HG03039 (cell line): ENCODE results near the gene ATG2B.
A peak's percentile ranks its signal among the peaks of the same experiment; 100 is the strongest.
"Not testable (repeated sequence)": the region's sequence is repeated elsewhere in the genome, so short reads cannot be mapped to it uniquely, and the experiment has no call there.

Experiments used
- ATAC-seq: cut with Tn5 transposase; IDR thresholded peaks from one replicate; pipeline ENCODE4 v1.9.1; 2021; ENCODE audit warnings: mild to moderate bottlenecking, moderate library complexity; ENCODE audit not compliant: unreplicated experiment

The ATG2B gene

DNA sequence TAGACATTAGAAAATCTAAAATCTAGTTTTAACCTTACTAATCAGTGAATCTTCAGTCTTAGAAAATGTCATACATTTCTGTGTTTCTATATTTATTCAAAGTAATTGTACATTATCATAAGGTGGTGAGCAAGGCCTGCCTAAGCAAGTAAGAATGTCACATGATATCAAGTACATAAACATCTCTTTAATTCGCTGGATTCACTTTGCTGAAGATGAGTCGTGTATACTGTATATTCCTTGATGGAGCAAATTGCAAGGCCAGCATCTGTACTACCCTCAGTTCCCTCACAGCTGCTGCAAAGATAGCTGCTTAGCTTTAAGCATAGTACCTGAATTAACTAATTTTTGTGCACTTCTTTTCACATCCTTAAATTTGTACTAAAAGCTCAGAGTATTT, 20.3 kb upstream of the ATG2B start:
- no peak for ATAC-seq

DNA sequence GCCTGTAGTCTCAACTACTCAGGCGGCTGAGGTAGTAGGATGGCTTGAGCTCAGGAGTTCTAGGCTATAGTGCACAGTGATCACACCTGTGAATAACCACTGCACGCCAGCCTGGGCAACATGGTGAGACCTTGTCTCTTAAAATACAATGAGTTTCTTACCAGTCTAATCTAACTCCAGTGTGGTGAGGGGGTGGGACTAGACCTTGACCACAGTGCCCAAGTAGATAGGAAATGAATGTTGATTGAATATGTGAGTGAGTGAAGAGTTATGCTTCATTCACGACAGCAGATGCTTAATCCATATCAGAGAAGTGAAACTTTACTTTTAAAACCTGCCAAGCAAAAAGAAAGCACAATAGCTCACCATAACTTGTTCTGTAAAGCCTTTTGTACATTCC, 17.6 kb upstream of the ATG2B start:
- no peak for ATAC-seq

DNA sequence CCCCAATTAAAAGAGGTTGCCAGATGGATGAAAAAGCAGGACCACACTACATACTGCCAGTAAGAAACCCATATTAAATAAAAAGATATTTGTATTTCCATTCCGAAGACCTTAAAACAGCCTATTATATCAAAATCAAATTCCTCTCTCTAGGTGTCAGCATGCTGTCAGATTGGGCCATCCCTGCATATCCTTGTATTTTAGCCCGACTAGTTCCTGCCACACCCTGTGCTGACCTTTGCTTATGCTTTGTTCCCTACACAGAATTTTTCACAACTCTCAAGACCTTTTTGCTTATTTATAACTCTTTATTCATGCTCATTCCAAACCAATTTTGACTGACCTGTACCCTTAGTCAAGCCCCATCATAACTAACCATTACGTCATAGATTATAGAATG, 13.0 kb upstream of the ATG2B start:
- no peak for ATAC-seq

DNA sequence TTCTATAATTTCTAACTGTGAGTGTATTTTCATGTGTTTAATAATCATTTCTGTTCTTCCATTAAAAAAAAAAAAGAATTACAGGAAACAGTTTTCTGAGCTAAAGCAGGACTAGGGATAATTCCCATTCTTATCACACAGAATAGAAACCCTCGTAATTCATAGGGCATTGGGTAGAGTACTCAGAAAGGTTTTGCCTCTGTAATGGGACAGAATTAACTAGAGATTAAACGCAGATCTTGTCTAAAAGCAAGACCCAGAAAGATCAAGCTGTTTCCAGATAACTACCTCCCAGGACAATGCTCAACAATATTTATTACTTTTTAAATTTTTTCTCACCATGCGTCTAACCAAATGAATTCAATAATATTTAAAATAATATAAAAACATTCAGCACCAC, 10.4 kb upstream of the ATG2B start:
- ATAC-seq, result no peak

DNA sequence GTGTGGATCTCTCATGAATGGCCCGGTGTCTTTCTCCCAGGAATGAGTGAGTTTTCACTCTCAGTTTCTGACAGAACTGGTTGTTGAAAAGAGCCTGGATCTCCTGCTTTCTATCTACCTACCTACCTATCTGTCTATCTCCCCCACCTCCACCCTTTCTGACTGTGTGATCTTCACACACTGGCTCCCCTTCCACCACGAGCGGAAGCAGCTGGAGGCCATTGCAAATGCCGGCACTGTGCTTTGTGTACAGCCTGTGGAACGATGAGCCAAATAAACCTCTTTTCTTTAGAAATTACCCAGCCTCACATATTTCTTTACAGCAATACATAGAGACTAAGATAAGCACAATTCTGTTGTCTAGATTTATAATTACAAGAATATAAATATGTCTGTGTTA, 7.4 kb upstream of the ATG2B start:
- ATAC-seq, result no peak

DNA sequence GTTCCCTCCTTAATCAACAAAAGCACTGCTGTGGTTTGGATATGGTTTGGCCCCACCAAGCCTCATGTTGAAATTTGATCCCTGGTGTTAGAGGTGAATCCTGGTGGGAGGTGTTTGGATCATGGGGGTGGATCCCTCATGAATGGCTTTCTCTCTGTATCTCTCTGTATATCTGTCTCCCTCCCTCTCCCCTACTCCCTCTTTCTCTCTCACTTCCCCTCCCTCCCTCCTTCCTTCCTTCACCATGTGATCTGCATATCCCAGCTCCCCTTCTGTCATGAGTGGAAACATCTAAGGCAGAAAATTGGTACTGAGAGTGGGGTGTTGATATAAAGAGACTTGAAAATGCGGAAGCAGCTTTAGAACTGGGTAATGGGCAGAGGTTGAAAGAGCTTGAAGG, 5.4 kb upstream of the ATG2B start:
- no peak for ATAC-seq

DNA sequence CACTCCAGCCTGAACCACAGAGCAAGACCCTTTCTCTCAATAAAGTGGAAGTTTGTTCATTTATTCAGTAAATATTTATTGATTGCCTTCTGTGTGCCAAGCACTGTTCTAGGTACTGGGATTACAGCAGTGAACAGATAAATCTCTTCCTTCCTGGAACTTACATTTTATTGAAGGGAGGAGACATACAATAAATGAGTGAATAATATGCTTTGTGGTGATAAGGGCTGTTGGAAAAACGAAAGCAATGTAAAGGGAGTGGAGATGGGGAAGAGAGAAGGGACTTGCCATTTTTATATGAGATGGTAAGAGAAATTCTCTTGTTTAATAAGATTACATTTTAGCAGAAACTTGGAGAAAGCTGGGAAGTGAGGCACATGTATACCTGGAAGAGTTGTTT, 1.8 kb upstream of the ATG2B start:
- ATAC-seq, result no peak

DNA sequence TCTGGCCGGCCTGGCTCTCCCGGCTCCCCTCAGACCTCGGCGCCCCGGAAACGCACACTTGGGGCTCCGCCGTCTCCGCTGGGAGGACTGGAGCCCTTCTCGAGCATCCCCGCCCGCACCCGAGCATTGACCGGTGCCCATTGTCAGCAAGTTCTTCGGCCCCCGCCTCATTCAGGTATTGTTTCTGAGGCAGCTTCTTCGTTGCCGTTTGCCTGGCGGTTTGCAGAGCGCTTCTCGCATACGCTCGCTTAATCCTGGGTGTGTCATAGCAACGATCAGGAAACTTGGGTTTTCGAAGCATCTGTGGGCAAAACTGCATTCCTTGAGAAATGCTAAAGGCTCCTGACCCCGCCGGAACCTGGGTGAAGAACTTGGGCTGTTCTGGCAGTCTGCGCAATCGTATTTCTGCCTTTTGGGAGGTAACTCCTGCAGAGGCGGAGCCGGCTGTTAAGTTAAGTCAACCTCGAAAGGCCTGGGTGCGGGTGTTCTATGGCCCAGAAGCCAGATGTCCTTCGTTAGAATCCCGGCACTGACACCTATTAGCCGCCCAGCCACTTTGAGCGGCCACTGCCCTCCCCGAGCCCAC, 703 bp upstream of the ATG2B start:
- peak; percentile 23 for ATAC-seq

DNA sequence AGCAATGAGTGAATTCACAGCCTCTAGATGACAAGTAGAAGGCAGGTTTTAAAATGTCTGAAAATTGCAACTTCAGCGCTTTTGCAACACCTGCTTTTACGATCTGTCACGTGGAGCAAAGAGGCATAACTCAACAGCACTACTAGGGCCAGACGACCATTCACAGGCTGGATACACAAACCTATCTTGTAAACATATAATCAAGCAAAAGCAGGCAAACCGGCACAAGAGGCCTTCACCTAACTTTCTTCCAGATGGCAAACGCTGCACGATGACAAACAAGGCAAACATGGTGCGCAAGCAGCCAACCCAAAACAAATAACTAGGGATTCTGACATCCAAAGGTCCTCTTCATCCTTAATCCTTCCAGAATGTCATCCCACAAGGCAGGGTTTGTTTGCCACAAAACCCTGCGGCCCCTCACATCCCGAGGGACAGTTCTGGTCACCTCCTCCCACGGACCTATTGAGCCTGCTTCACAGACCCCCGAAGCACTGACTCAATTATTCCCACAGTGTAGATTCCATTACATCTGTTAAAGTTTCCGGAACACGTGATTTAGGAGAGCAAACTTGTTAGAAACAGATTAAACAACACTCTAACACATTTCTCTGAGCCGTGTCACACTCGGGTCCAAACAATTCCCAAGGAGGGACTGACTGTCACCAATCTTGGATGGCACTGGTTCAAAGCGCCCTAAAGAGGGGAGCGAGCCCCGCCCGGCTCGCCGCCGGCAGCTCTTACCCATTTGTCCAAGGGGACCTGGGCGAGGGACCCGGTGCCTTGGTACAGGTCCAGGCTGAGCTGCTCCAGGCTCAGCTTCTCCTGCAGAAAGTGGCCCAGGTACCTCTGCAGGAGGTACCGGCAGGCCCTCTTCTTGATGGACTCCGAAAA, 823 bp downstream of the ATG2B start:
- ATAC-seq, result peak; percentile 9

DNA sequence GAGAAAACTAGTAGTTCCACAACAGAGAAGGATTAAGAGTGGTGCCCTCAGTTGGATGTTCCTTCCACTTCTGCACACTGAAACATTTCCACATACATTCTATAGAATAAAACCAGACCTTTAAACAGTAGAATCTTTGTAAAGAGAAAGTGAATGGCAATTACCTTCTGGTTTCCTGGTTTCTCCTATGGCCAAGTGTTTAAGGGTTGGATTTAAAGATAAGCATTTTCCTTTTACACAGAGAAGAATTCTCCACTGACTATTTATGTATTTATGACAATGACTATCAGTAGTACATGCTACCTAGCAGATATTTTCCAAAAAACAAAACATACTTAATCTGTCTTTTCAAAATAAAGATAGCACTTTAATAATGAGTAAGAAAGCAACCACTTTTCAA, 3.2 kb downstream of the ATG2B start:
- no peak for ATAC-seq

DNA sequence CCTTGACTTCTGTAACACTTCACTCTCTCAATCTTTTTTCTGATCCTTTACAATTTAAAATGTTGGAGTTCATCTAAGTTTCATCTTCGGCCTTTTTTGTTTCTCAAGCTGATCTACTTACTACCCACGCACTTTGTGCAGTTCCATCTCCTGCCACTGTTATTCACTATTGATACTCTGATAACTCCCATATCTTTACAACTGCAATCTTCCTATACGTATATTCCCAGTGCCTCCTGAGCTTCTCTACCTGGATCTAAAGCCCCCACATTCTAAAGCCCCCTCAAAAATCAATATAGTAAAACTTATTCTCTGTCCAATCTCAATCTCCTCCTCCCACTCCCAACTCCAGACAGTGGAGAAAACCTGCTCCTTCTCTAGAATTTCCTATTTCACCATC, 5.9 kb downstream of the ATG2B start:
- ATAC-seq, result no peak

DNA sequence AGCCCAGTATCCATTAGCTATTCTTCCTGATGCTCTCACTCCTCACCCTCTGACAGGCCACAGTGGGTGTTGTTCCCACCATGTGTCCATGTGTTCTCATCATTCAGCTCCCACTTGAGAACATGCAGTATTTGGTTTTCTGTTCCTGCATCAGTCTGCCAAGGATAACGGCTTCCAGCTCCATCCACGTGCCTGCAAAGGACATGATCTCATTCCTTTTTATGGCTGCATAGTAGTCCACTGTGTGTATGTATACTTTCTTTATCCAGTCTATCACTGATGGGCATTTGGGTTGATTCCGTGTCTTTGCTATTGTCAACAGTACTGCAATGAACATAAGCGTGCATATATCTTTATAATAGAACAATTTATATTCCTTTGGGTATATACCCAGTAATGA, 8.9 kb downstream of the ATG2B start:
- ATAC-seq, result no peak

DNA sequence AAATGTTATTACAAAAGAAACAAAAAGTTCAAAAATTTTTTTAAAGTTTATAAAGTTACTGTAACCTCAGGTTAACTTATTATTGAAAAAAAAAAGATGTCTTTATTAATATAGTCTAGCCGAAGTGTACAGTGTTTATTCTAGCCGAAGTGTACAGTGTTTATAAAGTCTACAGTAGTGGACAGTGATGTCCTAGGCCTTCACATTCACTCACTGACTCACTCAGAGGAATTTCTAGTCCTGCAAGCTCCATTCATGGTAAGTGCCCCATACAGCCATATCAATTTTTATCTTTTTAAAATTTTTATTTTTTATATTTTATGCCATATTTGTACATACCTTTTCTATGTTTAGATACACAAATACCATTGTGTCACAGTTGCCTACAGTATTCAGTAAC, 10.4 kb downstream of the ATG2B start:
- ATAC-seq, result no peak

DNA sequence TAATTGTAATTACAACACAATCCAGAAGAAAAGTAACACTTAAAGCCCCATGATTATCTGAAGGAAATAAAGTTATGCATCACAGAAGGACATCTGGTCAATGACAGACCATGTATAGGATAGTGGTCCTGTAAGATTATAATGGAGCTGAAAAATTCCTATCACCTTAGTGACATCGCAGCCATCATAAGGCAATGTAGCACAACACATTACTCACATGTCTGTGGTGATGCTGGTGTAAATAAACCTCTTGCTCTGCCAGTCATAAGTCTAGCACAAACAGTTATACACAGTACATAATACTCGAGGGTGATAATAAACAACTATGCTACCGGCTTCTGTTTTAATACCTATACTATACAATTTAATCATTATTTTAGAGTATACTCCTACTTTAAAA, 11.2 kb downstream of the ATG2B start:
- ATAC-seq, result no peak

DNA sequence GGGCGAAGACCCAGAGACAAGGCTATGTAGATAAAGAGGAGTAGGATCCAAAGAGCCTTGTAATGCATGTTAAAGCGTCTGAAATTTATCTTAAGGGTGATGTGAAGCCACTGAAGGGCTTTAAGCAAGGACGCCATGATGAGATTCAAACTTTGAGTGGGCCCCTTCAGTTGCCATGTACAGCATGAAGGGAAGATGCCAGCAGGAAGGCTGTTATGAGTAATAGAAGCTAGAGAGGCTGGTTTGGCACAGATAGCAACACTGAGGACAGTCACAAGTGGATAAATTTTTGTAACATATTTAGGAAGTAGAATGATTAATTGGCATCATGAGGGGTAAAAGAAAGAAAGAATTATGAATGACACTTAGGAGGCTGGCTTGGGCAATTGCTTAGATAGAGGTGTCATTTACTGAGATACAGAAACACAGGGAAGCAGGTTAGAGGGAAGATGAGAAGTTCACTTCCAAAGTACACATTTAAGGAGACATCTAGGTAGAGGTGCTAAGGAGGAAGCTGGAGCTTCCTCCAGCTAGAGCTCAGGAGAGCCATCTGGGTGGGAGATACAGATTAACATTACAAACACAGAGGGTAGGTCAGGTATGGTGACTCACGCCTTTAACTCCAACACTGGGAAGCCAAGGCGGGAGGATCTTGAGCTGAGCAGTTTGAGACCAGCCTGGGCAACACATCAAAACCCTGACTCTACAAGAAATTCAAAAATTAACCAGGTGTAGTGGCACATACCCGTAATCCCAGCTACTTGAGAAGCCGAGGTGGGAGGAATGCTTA, 13.7 kb downstream of the ATG2B start:
- no peak for ATAC-seq

DNA sequence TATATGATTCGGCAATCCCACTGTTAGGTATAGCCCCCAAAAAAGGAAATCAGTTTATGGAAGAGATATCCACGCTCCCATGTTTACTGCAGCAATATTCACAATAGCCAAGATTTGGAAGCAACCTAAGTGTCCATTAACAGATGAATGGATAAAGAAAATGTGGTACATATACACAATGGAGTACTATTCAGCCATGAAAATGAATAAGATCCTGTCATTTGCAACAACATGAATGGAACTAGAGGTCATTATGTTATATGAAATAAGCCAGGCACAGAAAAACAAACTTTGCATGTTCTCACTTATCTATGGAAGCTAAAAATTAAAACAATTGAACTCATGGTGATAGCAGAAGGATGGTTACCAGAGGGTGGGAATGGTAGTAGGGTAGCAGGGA, 15.2 kb downstream of the ATG2B start:
- not testable (repeated sequence) for ATAC-seq

DNA sequence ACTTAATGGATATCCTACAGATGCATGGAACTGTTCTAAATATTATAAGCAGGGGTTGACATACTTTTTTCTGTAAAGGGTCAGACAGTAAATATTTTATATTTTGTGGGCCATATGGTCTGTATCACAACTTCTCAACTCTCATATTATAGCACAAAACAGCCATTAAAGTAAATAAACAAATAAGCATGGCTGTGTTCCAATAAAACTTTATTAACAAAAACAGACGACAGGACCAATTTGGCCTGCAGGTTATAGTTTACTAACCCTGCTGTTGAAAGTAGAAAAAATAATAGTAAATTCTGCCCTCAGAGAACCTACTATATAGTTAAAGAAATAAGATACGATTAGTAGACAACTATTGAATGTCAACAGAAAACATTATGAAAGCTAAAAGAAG, 17.5 kb downstream of the ATG2B start:
- no peak for ATAC-seq

DNA sequence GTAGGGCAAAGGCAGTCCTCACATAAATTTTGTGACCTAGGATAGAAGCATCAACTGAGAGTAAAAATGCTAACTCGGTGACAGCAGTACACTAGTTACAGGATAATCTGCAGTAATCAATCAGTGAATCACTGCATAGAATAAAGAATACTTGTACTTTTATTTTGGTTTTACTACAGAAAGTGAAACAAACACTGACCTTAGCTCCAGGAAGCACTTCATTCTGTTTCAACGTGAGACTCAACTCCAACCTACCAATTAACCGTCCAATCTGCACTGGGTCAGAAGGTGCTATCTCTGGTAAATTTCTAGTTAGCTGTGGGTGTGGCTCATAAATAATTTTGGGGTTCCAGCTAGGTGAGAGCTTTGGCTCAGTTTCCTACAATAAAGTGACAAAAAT, 21.8 kb downstream of the ATG2B start:
- ATAC-seq, result no peak

DNA sequence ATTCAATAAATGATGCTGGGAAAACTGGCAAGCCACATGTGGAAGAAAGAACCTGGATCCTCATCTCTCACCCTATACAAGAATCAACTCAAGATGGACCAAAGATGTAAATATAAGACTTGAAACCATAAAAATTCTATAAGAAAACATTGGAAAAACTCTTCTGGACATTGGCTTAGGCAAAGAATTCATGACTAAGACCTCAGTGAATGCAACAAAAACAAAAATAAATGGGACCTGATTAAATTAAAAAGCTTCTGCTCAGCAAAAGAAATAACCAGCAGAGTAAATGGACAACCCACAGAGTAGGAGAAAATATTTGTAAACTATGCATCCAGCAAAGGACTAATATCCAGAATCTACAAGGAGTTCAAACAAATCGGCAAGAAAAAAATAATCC, 24.6 kb downstream of the ATG2B start:
- no peak for ATAC-seq

DNA sequence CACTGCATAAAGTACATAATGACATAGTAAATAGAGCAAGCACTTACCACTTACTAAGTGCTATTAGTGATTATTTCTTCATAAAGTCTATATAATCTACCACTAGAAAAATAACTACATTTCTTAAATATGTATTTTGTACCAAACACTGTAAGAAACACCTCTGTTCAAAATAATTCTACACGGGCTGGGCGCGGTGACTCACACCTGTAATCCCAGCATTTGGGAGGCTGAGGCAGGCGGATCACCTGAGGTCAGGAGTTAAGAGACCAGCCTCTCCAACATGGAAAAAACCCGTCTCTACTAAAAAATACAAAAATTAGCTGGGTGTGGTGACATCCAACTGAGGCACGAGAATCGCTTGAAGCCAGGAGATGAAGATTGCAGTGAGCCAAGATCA, 38.9 kb downstream of the ATG2B start:
- ATAC-seq, result no peak

DNA sequence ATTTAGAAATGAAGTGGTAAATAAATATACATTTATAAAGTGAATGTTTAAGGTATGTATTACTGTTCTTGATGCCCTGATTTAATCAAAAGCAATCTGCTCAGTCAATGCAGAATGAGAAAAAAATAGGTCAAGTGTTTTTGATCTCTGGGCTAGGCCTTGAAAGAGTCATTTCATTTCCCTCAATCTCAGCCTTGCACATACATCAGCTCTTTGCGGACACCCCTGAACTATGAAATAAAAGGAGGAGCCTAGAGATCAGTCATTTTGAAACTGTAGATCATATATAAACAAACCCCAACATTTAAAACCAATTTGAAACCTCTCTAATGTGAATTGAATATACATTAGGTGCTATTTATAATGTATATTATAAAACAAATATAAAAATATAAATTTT, 42.5 kb downstream of the ATG2B start:
- ATAC-seq, result no peak

DNA sequence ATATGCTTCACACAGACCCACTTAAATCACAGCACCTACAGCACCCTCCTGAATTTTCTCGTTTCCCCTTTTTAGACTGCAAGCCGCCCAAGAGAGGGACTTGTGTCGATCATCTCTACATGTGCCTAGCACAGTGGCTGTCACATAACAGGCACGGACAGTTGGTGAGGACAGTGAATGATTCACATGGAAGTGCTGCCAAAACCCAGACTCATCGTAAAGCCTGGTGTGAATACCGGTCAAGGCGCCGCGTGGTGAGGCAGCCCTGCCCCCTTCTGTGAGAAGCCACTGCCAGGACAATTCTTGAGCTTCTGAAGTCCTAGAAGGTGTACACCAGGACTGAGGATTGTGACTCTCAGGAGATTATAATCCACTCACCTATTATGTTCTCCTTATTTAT, 44.3 kb downstream of the ATG2B start:
- no peak for ATAC-seq
